ENCODE results near the gene STARD4.

Gene STARD4

DNA sequence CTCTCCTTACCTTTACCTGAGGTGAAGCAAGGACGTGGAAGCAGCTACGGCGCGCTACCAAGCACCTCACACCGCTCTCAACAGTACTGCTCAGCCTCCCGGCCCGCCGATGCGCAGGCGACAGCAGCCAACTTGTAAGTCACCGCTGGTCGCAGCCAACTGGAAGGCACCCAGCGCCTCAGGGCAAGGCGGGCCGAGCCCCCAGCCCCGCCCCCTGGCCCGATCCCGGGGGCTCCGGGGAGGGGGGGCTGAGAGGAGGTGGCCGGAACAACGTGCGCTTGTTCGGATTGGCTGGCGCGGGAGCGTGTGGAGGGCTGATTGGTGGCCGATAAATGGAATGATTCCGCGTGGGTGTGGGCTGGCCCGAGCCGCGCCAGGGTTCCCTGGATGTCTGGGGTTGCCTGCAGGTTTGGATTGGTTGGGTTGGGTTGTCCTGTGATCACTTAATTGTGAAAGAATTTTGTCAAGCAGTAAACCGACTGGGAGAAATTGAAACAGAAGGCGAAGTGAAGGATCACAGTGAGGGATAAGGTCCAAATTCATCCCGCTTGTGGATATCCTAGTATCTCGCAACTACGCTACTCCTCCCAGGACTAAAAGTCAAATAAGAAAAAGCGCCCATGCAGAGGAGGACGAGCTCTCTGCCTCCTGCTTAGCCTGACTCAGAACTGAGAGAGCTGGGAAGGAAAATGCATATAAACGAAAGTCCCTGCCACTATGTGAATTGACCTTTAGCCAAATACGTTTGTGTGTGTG is at the start of gene STARD4:
STARD4 (minus strand) TSS at position 161 of the 756 bp plus-strand sequence. CDS start 5,102 bp downstream, outside the sequence.
- DNase-seq (ENCODE audit: low spot score), result peak; percentile 95

DNA sequence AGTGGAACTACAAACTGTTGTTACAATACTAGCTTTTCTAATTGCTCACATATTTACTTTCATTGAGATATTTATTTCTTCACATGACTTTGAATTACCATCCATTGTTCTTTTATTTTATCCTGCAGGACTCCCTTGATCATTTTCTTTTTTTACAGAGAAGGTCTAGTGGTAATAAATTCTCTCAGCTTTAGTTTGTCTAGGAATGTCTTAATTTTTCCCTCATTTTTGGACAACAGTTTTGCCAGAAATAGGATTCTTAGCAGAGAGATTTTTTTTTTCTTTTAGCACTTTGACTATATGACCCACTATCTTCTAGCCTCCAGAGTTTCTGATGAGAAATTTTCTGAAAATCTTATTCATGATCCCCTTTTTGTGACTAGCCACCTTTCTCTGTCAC is 47.3 kb upstream of the STARD4 start:
- DNase-seq (ENCODE audit: low spot score), result no peak

- DNase-seq (ENCODE audit: low spot score), result no peak
Measured at GRCh38 chr5:111557686-111558085, 45.4 kb upstream of the STARD4 start.

DNA sequence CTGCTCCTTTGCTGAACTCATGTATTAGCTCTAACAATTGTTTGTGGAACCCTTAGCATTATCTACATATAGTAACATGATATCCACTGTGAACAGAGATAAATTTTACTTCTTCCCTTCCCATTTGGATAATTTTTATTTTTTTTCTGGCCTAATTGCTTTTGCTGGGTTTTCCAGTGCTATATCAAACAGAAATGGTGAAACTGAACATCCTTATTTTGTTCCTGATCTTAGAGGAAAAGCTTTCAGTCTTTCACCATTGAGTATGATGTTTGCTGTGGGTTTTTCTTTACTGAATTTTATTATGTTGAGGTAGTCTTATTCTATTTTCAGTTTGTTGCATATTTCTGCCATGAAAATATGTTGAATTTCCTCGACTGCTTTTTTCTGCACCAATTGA is 44.8 kb upstream of the STARD4 start:
- no peak for DNase-seq (ENCODE audit: low spot score)

GRCh38 chr5:111556501-111556900 is 44.2 kb upstream of the STARD4 start:
- no peak for DNase-seq (ENCODE audit: low spot score)

- no peak for DNase-seq (ENCODE audit: low spot score)
Measured at GRCh38 chr5:111555760-111556159, 43.4 kb upstream of the STARD4 start.

DNA sequence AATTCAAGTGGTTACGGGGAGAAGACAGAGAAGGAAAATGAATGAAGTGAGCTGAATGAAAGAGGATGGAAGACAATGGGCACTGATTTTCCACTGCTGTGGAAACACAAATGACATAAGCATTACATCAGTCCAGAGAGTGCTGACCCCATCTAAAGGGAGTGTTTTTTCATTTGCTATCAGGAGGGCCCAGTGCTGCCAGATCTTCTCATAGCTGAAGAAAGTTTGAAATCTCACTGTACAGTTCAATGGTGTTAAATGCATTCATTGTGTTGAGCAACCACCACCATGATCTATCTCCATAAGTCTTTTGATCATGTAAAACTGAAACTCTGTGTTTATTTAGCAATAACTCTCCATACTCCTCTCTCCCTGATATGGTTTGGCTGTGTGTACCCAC is 41.5 kb upstream of the STARD4 start:
- no peak for DNase-seq (ENCODE audit: low spot score)

- DNase-seq (ENCODE audit: low spot score), result no peak
Measured at GRCh38 chr5:111552896-111553295, 40.6 kb upstream of the STARD4 start.

GRCh38 chr5:111552492-111552891 is 40.2 kb upstream of the STARD4 start:
- no peak for DNase-seq (ENCODE audit: low spot score)

DNA sequence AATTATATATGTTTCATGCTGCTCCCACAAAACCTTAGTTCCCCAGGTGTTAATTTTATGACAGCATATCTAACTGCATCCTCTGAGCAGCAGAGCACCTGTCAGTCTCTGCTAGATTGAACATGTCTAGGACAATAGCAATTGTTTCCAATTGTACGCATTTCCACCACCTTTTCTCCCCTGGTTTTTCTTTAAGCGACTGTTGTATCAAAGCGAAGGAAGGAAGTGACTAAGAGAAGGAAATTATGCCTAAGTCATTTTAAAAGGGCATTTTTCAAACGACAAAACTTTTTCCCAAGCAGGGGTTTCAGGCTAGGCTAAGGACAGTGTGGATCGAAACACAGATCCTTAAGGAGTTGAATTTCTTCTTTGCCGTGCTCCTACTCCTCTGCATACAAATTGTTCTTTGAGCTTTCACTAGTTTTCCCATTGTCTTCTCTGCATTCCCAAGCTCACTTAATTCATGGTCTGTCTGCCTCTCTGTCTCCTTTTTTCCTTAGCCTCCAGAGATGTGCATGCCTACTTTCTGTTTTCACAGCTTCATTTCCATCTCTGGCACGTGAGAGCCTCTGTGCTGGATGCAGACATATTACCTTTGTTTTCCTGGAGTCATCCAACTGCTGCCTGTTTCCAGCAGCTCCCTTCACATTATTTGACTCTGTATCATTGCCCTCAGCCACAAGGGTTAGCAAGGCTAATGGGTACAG is 39.4 kb upstream of the STARD4 start:
- DNase-seq (ENCODE audit: low spot score), result no peak

- no peak for DNase-seq (ENCODE audit: low spot score)
Measured at GRCh38 chr5:111551161-111551560, 38.8 kb upstream of the STARD4 start.

GRCh38 chr5:111550282-111551020 is 38.1 kb upstream of the STARD4 start:
- peak; percentile 83 for DNase-seq (ENCODE audit: low spot score)

DNA sequence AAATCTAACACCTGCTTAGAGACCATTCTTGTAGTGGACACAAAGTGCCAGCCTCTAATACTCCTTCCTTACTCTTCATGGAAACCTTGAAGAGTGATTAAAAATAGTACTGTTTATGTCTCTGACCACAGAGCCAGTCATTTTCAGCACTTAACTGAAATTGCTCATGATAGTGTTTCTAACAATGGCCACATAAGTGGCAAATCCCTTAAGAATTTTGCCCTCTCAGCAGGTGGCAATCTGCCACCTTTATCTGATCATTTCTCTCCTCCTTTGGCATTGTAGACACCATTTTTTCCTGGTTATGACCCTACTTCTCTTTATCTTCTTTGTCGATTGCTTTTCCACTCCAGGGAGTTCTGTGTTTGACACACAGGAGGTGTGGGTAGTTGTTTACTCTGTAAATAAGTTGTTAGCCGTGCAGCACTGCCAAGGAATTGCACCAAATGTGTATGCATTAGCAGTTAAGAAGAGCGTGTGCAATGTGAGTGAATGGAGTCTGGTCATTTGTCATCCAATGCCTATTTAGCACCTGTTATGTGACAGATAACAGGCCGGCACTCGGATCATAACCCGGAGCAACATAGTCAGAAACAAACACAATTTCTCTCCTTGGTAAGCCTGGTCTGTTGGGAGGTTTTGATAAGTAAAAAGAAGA is 36.8 kb upstream of the STARD4 start:
- DNase-seq (ENCODE audit: low spot score), result no peak

DNA sequence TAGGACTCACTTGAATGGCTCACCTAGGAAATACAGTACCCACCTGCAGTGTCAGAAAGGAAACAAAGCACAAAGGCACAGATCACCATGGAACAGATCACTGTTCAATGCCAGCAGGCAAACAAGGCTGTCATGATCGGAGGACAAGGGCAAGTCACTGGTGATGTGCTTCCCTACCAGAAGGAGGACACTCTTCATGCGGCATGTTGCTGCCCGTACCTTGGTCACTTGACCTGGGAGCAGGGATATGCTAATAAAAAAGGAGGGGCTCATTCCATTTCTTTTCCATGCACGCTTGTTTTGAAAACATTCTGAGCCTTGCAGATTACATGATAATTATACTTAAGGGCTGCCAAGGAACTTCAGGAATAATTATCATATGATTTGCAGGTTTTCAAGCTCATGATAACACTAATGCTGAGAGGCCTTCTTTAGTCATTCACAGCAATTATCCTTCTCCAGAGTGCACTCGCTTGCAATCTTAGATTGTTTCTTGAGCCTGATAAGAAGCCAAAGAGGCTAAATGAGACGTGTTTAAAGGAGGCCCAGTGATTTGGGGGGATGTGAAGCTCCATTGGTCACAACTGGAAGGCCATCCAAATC is 36.1 kb upstream of the STARD4 start:
- no peak for DNase-seq (ENCODE audit: low spot score)

GRCh38 chr5:111545031-111545430 is 32.7 kb upstream of the STARD4 start:
- DNase-seq (ENCODE audit: low spot score), result no peak

DNA sequence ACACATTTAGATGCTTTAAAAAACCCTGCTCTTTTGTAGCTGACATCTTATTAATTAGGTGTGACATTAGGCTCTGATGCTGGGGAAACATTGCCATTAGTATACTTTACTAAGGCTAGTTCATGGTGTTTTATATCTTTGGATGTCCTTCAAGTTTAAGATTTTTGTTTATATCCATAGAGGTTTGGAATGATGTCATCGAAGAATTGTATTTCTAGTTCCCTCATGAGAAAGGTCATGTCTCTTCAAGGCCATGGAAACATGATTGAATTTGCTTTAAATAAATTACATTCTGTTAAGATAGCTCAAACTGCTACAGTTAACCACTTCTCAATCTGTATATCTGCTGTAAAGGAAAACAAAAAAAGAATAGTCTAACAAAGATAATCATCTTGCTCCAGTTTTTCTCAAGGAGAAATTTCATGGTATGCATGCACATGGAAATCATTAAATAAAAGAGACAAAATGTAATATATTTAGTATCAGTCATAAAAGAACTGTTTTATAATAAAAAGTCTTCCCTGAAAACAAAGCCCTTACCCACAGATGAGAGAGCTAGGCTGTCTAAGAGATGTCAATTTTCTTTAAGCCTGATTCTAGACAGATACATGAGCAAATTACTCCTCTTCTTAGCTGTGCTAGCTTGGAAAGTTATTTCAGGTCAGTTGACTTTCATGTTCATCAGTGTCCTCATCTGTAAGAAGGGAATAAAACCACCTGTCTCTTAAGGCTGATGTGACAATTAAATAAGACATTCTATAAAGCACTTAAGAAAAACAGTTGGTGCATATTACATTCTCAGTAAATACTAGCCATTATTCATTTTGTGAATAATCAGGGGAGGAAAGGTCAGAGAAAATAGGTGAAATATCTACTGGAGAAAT is 25.0 kb upstream of the STARD4 start:
- DNase-seq (ENCODE audit: low spot score), result no peak

DNA sequence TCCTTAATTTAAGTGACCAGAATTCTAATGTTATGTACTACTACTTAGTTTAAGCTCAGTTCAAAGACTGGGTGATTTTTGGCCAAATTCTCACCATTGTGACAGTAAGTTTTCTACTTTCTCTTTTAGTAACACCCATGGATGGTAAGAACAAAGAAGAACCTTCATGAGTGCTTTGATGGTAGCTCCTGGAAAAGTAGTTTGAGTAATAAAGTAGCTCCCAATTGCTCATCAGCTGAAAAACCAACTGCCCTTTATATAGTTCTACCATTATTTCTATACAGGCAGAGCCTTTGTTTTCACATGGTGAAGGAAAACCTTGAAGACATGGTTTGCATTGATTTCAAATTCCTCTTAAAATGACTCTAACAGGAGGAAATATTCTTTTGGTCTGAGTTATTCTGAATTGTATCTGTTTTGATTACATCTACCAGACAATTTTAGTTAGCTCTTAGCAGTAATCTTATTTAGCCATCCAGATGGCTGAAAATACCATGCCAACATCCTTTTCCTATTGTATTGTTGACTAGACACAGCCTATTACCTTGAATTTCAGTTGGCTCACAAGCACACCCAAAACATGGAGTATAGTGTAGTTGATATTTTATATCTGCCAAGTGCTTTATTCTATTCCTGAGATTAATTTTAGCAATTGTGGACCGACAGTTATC is 23.7 kb upstream of the STARD4 start:
- no peak for DNase-seq (ENCODE audit: low spot score)

GRCh38 chr5:111532886-111533582 is 20.7 kb upstream of the STARD4 start:
- DNase-seq (ENCODE audit: low spot score), result no peak

- peak; percentile 91 for DNase-seq (ENCODE audit: low spot score)
Measured at GRCh38 chr5:111530298-111530740, 18.0 kb upstream of the STARD4 start.

- DNase-seq (ENCODE audit: low spot score), result no peak
Measured at GRCh38 chr5:111528056-111528455, 15.7 kb upstream of the STARD4 start.
